ENCODE data around the gene VCPKMT.
A peak's percentile ranks its signal among the peaks of the same experiment; 100 is the strongest.

DNA sequence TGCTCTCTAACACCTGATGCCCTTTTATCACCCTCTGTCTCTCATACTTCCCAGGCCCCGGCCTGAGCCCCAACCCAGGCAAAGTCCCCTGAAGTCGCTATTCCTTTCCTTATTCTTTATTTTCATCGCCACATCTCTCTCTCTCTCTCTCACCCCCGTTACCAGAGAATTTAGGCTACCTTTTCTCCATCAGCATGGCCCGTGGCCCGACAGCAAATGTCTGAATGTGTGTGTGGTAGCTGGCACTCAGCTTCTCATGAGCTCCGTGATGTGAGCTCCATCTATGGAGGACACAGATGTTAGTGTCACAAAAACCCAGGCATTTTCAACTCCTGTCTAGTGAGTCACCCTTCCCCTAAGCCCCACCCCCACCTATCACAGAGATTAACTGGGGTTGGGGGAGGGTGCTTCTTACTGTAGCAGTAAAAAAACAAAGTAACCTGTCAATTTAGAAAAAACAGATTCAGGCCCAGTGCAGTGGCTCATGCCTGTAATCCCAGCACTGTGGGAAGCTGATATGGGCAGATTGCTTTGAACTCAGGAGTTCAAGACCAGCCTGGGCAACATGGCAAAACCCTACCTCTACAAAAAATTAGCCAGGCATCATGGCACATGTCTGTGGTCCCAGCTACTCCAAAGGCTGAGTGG is 53.8 kb downstream of the VCPKMT start:
- TF ChIP-seq POLR2A (IDR thresholded peaks at IDR 0.05): peak; percentile 0 to 44
- TF ChIP-seq, protein P1, sequence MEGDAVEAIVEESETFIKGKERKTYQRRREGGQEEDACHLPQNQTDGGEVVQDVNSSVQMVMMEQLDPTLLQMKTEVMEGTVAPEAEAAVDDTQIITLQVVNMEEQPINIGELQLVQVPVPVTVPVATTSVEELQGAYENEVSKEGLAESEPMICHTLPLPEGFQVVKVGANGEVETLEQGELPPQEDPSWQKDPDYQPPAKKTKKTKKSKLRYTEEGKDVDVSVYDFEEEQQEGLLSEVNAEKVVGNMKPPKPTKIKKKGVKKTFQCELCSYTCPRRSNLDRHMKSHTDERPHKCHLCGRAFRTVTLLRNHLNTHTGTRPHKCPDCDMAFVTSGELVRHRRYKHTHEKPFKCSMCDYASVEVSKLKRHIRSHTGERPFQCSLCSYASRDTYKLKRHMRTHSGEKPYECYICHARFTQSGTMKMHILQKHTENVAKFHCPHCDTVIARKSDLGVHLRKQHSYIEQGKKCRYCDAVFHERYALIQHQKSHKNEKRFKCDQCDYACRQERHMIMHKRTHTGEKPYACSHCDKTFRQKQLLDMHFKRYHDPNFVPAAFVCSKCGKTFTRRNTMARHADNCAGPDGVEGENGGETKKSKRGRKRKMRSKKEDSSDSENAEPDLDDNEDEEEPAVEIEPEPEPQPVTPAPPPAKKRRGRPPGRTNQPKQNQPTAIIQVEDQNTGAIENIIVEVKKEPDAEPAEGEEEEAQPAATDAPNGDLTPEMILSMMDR (IDR thresholded peaks at IDR 0.05): no peak

Data from adrenal gland (tissue), 5 donors.